ENCODE results near the gene ZNF385A.

The ZNF385A gene

DNA sequence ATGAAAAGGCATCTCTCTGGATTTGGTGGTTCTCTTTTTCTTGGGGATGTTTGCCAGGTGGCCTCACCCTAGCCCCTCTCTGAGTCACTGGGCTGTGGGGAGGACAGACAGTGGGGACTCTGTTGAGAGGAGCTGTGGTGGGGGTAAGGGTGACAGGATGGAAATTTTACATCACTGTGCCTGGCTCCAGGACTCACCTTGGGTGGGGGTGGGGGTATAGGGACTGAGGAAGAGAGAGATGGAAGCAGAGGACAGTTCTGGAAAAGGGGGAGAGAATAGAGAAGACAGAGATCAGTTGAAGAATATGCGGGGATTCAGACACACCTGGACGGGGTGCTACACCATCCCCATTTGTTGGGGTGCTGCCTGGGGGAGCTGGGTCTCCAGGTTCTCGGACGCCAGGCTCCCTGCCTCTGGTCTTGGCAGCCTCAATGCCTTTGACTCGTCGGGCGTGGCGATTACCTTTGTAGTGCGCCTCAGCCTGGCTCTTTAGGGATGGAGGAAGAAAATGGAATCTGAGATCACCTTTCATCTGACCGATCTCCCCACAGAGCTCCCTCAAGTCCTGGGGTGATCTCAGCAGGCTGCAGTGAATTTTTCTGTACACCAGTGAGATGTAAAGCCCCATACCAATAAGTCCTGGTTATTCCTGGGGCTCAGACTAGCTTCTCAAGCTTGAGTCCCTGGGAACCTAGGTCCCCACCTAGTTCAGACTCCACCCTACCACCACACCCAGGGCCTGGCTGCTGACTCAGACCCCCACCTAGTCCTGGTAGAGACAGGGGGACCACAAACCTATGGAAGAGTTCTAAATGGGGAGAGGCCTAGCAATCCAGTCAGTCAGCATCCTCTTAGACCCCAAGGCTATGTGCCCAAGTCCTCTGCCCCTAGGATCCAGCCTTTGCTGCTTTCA lies 10.6 kb downstream of the ZNF385A start:
- no peak for DNase-seq (ENCODE audit: low spot score)

DNA sequence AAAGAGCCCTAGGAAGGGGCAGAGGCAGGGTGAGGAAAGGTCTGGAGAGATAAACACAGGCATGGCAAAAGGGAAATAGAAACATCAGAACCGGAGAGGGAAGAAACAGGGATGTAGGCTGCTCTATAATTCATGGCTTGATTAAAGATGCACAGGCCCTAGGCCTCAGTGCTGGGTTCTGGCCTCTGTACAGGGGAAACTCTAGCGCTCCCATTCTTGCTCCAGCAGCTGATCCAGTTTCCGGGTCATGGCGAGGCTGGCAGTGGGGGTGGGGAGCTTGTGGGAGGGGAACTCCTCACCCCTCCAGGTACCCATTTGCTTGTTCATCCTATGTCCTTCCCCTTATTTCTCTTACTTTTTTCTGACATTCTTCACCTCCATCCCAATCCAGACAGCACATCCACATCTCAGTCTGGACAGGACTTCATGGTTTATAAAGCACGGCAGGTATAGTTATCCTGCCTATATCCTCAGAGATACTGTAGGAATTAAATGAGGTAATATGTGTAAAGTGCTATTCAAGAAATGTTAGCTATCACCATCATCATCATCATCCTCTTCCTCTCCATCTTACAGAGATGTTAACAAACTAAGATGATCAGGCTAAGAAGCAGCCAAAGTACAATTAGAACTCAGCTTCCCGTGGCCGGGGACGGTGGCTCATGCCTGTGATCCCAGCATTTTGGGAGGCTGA lies 12.3 kb downstream of the ZNF385A start:
- DNase-seq (ENCODE audit: low spot score), result no peak

DNA sequence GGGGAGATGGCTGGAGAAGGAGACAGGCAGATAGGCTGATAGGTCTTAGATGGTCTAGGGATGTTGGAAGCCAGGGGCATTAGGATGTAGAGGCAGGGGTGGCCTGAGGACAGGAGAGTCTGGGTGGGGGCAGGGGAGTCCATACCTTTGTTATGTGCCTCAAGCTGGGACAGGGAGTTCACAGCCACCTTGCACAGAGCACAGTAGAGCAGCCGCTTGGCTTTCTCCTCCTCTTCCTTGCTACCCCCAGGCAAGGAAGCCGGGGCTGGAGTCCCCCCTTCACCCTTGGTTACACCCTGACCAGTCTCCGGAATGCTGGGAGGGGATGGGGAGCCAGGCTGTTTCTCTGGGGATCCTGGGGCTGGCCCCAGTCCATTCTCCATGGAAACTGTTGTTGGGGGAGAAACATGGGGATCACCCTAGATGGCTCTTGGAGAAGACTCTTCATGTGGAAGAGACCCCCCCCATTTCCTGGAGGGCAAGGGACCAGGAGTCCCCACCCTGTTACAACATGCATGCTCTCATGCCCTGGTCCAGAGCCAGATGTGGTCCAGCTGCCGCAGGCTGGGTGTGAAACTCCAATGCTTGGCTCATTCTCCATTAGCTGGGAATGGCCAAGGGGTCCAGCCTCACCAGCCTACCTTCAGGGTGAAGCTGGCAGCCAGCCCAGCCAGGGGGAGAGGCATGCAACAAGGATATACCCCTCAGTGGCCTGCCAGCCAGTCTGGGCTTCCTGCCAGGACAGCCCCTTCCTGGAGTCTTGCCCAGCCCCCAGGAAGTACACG lies 13.0 kb downstream of the ZNF385A start:
- DNase-seq (ENCODE audit: low spot score), result no peak

DNA sequence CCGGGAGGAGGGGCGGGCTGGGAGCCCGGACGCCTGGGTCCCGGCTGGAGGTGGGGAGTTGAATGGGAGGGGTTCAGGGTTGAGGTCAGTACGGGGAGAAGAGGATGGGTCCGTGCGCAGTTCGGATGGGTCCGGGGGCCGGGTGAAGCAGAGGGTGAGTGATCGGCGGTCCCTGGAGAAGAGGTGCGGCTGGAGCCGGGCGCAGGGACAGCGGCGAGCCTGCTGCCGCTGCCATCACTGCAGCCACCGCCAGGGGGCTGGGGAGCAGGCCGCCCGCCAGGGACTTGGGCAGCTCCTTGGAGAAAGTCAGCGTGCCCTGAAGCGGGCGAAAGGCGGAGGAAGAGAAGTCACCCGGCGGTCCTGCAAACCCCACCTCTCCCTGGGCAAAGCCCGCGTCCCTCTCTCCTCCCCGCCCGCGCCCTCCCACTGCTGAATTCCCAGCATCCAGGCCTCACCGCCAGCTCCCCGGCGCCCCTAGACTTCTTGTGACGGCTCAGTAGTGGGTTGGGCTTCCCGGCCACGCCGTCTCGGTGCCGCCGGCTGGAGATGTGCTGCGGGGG lies 14.3 kb downstream of the ZNF385A start:
- DNase-seq (ENCODE audit: low spot score), result no peak

DNA sequence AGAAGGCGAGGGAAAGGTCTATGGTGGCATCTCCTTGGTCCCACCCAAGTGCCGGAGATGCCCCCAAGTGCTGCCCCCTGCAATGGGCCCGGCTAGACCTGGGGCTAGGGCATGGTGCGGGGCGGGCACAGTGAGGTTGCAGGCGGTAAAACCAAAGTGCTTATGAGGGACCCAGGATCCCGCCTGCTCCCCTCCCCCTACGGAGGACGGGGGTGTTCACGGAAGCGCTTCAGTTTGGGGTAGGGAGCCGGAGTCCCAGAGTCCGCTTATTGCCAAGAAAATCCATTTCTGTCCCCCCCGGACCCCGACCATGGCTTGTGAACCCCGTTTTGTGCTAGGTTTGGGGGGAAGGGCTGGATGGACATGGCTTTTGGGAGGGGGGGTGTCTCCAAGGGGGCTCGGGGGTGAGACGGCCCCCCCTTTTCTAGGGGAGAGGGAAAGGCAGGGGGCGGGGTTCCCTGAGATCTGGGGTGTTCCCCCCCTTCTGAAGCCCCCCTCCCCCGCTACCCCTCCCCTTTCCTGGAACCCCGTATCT lies 14.9 kb downstream of the ZNF385A start:
- no peak for DNase-seq (ENCODE audit: low spot score)

DNA sequence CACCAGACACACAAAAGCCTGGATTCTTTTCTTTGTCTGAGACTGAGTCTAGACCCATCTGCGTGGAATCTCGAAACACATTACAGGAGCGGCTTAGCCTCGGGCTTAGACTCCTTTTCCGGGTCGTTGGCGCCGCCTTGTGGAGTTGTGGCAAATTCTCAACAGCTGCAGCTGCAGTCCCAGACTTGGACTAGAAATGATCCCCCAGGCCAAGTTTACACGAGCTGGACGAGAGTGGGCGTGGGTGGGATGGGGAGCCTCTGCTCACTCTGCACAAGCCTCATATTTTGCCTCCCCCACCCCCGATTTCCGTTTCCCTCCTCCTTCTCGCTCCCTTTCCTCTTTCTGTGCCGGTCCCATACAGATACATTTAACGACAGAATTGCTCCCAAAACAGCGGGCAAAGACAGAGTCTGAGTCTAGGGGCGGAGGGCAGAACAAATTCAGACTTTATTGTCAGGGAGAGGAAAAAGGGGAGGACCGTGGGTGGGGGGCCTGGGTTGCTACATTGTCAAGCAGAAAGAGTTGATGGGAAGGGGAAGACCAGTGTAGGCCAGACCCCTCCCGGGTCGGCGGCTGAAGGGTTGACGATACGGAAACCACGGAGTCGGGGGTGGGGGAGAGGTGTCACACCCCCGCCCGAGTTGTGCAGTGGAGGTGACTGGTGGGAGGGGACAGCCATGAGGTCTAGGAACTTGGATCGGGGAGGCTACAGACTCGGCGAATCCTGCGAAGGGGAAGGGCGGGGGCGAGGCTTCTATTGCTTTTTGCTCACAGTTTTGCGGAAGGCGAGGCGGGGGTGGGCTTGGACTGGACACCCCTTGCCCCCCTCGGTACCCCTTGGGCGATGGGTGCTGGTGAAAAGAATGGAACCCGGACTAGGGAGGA lies 15.6 kb downstream of the ZNF385A start:
- peak; percentile 90 for DNase-seq (ENCODE audit: low spot score)

DNA sequence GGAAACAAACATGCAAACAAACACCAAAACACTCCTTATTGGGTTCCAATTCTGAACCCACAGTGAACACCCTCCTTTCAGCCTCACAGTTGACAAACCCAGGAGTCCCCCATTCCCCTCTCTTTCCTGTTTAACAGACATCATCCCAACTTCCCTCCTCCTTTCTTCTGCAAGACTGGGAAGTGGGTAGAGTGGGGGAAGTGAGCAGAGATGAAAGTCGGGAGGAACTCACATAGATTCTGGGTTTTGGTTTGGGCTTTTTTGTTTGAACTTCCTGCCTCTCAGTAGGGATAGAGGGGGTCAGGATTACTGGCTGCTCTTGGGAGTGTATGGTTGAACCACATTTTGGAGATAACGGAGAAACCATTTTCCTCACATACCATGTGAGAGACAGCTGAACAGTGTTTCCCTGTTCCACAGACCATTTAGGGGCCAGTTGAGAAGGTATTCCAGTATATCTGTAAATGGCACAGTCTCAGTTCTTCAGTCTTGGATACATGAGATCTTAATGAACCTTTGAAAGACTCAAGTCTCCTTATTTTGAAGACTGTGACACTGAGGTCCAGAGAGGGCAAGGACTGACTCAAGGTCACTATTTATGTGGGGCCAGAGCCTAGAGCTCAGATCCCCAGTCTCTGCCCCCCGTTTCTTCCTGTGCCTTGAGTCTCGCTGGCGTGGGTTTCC lies 16.4 kb downstream of the ZNF385A start:
- no peak for DNase-seq (ENCODE audit: low spot score)

DNA sequence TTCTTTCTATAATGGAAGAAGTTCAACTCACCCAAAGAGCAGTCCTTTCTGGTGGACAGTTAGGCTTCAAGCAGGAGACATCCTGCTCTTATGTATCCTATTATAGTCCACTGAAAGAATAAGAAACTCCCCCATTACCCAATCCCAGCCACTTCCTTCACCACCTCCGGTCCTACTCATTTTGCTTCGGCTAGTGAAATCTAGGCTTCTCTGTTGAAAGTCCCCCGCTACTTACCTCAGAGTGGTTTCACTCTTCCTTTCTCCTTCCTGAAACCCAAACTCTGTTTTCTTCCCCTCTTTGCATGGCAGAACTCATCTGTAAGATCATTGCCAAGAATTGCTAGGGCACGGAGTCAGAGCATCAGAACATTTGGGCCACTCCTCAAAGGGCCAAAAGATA lies 20.1 kb downstream of the ZNF385A start, which contains the start of gene GPR84:
Gene GPR84 (minus strand): TSS at position 74 of the 400 bp plus-strand sequence. CDS start 635 bp downstream, outside the sequence.
- DNase-seq (ENCODE audit: low spot score), result peak; percentile 32

DNA sequence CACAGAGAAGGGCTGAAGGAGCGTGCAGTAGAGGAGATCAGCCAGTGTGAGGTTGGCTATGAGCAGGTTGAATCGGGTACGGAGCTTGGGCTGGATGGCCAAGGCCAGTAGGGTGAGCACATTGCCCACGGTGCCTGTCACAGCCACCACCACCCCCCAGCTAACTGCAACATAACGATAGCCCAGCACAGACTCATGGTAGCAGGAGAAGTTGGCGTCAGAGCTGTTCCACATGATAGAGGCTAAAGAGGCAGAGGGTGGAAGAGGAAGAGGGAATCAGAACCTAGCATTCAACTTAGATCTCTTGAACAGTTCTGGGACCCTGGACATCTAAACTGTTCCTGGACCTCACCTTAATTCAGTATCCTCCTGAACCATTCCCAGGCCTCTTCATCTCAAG lies 20.9 kb downstream of the ZNF385A start:
- no peak for DNase-seq (ENCODE audit: low spot score)

DNA sequence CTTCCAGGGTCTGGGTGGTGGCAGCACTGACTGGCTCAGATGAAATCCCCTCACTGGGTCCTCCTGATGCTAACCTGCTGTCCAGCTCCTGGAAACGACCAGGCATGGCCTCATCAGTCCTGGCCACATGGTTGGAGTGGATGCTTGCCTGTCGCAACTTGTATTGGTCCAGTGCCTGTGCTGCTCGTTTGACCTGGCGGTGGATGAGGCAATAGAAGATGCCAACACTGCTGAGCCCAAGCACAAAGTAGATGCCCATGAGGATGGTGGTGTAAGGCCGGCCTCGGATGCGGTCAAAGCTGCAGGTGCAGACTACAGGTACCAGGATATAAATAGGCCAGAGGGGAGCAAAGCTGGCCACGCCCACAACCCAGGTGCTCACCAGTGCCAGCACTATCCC lies 21.5 kb downstream of the ZNF385A start:
- DNase-seq (ENCODE audit: low spot score), result no peak

DNA sequence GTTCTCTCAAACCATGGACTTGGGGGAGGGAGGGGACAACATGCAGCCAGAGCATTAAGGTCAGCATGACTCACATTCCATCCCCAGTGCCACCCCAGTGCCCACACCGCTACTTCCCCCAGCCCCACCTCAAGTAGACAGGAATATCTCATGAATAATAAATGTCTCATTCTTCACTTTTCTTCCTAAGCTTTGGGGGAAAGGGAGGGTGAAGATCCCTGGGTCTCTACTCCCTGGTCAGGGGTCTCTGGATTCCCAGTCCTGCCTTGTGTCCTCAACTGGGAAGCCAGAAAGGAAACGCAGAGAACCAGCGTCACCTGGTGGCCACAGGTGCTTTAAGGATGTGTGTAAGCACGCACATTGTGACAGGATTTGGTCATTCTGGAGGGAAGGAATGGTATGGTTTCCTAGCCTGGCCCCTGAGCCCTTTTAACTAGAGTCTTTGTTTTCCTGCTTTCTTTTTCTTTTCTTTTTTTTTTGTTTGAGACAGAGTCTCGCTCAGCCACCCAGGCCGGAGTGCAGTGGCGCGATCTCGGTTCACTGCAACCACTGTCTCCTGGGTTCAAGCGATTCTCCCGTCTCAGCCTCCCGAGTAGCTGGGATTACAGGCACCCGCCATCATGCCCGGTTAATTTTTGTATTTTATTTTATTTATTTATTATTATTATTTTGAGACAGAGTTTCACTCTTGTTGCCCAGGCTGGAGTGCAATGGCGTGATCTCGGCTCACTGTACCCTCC lies 23.6 kb downstream of the ZNF385A start:
- DNase-seq (ENCODE audit: low spot score), result peak; percentile 46

DNA sequence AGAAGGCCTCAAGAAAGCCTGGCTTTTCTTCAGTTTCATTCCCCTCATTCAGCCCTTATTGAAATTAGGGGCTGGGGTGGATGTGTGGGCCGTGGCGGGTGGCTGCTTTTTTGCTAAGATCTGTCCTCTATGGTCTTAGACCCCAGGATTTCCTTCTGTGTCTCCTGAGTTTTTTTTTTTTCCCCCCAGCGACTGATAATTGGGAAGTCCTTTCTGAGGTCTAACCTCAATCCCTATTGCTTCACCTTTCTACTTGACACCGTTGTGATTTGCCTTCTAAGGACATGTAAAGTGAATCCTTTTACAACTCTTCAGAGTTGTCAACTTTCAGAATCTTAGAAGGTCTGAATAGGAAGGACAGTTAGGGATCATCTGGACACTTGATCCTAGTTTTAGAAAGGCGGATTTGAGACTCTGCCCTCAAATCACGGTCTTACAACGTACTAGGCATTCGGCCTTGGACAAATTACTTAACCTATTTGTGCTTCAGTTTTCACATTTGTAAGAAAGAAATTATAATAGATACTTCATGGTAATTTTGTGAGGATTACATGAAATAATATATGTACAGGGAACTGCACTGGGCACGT lies 24.7 kb downstream of the ZNF385A start:
- no peak for DNase-seq (ENCODE audit: low spot score)

DNA sequence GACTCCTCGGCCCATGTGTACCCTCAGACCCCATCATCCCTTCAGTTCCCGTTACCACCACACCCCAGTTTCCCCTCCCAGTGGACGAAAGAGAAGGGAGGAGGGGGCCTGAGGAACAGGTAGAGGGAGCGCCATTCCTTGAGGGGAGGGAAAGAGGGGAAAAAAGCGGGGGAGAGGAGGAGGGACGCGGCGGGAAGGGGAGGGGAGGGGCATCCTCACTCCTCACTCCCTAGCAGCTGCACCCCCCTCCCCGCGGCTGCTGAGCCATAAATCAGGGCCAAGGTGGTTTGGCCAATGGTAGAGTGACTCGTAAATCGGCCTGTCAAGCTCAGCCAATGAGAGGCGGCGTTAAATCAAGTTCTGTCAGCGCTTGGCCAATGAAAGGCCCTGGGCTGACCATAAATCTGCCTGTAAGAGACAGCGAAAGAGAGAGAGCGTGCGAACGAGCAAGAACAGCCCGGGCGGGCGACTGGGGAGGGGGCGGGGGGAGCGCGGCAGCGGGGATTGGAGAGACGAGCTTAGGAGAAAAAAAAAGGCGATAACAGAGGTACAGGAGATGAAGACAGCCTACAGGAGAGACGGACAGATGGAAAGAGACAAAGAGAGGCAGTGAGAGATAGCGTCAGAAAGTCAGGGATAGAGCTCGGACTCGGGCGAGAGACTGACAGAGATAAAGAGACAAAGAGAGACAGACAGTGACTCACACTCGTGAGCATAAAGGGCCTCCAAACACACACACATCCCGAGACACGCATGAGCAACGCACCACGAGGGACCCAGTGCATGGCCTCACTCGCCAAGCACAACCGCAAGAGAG lies 25.4 kb downstream of the ZNF385A start:
- peak; percentile 98 for DNase-seq (ENCODE audit: low spot score)

DNA sequence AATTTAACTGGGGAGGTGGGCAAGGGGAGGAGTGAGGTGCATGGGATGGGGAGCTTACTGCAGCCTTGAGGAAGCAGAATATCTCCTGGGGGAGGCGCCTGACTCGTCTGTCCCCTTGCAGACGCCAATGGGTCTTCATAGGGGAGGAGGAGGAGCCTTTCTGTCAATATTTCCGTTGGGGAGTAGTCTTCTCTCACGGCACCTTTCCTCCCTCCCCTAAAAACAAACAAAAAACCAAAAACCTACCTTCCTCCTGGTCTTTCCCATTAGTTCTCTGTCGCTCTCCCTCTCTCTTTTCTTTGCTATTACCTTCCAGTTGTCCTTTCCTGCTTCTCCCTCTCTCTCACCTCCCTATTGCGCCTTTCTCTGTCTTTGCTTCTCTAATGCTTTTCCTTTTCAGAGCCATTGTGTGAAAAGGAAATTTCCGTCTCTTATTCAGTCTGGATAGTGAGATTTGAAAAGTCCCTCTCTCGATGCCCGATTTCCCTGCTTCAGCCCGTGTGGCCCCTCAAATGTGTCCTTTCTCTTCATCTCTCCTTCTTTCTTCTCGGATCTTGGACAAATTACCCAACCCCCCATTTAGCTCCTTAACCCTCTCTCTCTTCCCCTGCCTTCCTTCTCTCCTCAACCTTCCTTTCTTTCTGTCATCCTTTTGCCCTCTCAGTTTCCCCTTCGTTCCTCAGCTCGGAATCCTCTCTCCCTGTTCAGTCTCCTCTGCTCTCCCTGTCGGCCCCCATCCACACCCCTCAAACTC lies 26.2 kb downstream of the ZNF385A start:
- peak; percentile 52 for DNase-seq (ENCODE audit: low spot score)

DNA sequence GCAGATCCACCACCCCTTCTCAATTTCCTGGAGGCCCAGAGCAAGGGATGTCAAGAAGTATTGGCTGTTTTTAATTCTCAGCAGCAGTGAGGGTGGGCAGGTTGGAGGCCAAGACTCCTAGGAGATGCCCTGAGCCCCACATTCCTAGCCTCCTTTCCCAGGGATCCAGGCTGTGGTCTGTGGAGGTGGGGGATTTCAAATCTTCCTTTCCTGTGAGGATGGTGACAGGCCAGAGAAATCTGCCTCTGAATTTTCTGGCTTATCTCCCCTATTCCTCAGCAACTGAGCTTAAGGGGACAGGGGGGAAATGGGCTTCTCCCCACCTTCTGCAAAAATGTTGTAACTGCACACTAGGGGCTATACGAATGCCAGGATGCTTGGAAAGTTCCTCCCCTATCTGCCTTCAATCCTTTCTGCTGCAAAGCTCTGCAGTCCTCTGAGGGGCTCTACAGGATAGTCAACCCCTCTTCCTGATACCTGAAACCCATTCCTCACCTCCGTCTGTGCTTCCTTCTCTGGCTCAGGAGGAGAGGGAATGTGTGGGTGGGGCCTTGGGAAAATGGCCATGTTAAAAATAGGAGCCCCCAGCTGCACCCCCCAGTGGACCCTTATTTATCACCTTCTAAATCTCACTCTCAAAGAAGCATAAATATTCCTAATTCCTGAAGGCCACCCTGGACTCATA lies 26.9 kb downstream of the ZNF385A start:
- no peak for DNase-seq (ENCODE audit: low spot score)

DNA sequence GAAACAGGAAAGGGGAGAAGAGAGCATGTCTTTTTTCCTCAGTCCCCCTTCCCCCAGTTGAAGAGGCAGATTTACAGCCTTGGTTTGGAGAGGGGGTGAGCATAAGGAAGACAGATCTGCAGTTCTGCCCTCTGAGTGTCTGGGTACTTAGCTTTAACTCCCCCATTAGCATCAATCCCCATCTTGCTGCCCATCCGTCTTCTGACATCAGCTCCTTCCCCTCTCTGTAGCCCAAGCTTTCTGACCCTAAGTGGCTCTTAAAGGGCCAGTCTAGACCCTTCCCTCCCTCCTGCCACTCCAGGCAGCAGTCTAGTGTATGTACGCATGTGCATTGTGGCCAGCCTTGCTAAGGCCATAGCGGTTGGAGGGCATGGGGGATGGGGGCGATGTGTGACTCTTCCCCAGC lies 27.6 kb downstream of the ZNF385A start:
- no peak for DNase-seq (ENCODE audit: low spot score)

DNA sequence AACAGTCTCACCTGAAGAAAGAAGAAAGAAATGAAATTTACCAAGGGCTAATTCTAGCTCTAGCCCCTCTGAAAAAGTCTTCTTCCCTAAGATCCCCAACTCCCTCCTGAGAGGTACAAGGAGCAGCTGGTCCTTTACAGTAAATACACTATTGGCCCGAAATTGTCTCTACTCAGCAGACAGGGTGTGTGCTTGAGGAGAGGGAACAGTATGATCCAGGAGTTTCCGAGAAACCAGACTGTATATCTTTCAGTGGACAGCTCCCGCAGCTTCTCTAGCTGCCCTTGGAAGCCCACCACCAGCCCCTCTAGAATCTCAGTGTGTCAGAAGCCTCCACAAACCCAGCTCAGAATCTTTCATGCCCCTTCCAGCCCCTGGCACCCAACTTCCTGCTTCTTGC lies 28.3 kb downstream of the ZNF385A start:
- no peak for DNase-seq (ENCODE audit: low spot score)
